Vagina (tissue), 2 donors: ENCODE measurements around the gene TUBA3E.

Experiments used
- POLR2AphosphoS5 ChIP-seq, 2 donors: sonication (generic); formaldehyde crosslinking; IDR thresholded peaks; one replicate each; pipeline ENCODE4 v1.9.0; 2017; ENCODE audit warnings: antibody characterized with exemption in 2 of 2, mild to moderate bottlenecking in 2 of 2, low read depth in 1 of 2; ENCODE audit not compliant: insufficient read depth in 1 of 2
- TF ChIP-seq, protein P1 (sequence below), 3 experiments: fragments of 450-650 bp in 2 of 3; fragments of 200-600 bp in 1 of 3; sonication (generic) in 1 of 3; IDR thresholded peaks; one replicate each; pipeline ENCODE4 v1.5.1; 2017 to 2019; ENCODE audit warnings: antibody characterized with exemption in 3 of 3, mild to moderate bottlenecking in 2 of 3, moderate library complexity in 2 of 3

DNA sequence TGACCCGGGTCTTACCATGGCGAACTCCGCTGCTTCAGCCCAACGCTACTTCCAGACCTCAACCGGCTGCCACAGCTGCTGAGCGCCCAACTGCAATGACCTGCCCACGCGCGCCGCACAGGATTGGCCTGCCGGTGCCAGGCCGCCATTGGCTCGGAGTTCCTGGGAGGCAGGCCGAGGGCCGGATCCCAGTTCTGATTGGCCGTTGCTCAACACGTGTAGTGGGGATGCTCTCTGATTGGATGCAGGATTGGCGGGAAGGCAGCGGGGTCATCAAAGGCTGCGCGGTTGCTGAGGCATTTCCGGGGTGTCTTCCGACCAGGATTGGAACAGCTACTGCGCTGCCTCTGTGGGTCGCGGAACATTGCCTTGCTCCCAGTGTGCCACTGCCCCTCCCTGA lies at the start of gene TUBA3E:
- TF ChIP-seq, protein P1, sequence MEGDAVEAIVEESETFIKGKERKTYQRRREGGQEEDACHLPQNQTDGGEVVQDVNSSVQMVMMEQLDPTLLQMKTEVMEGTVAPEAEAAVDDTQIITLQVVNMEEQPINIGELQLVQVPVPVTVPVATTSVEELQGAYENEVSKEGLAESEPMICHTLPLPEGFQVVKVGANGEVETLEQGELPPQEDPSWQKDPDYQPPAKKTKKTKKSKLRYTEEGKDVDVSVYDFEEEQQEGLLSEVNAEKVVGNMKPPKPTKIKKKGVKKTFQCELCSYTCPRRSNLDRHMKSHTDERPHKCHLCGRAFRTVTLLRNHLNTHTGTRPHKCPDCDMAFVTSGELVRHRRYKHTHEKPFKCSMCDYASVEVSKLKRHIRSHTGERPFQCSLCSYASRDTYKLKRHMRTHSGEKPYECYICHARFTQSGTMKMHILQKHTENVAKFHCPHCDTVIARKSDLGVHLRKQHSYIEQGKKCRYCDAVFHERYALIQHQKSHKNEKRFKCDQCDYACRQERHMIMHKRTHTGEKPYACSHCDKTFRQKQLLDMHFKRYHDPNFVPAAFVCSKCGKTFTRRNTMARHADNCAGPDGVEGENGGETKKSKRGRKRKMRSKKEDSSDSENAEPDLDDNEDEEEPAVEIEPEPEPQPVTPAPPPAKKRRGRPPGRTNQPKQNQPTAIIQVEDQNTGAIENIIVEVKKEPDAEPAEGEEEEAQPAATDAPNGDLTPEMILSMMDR (IDR thresholded peaks at IDR 0.05) = no peak
- TF ChIP-seq POLR2AphosphoS5 (IDR thresholded peaks at IDR 0.05; ENCODE audit: insufficient read depth in 1 of 2, low read depth in 1 of 2) = no peak
